Measurements from ENCODE around the gene PKP4.

- TF ChIP-seq CTCF (conservative IDR thresholded peaks at IDR 0.05; ENCODE audit: low read depth in 2 of 2): no peak
- TF ChIP-seq EZH2 (IDR thresholded peaks at IDR 0.05; ENCODE audit: low read depth, unreplicated experiment): no peak
- no peak for TF ChIP-seq POLR2AphosphoS5 (IDR thresholded peaks at IDR 0.05; ENCODE audit: low read depth)
- no peak for TF ChIP-seq EZH2phosphoT487 (IDR thresholded peaks at IDR 0.05; ENCODE audit: unreplicated experiment)
Measured at GRCh38 chr2:158686210-158686691, 229.5 kb downstream of the PKP4 start.
